ENCODE data around the gene FICD.

The FICD gene

DNA sequence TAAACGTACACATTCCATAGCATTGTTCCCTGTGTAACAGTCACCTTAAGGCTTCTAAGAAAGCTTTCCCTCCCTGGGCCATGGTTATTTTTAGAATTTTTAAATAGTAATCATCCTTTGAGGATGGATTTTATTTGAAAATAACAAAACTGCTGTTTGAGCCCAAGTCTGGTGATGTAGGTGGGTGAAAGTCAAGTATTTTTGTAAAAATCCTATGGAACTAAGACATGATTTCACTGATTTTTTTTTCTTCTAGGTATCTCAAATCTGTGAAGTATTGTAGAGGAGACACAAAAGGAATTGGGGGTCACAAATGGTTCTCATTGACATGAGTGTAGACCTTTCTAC lies 48.7 kb downstream of the FICD start:
- H3K9ac ChIP-seq, result no peak overlapping the region; the same call in 1 of the 2 replicates
- no peak for TF ChIP-seq Cebpa-rat (IDR thresholded peaks at IDR 0.05)
- no peak overlapping the region for H3K27ac ChIP-seq
- H3K9me3 ChIP-seq, result no peaks in the 10 kb centered on the region
- H4K20me1 ChIP-seq, result peaks cover 35% of the 10 kb centered on the region
- H3K4me3 ChIP-seq, result peak overlapping the region; percentile 97; the same call in 1 of the 2 replicates
- H3K4me2 ChIP-seq, result peak overlapping the region; percentile 98
- H3K27me3 ChIP-seq, result no peaks in the 10 kb centered on the region
- H3K4me1 ChIP-seq, result peaks cover 76% of the 10 kb centered on the region
- peaks cover 44% of the 10 kb centered on the region for H3K36me3 ChIP-seq

DNA sequence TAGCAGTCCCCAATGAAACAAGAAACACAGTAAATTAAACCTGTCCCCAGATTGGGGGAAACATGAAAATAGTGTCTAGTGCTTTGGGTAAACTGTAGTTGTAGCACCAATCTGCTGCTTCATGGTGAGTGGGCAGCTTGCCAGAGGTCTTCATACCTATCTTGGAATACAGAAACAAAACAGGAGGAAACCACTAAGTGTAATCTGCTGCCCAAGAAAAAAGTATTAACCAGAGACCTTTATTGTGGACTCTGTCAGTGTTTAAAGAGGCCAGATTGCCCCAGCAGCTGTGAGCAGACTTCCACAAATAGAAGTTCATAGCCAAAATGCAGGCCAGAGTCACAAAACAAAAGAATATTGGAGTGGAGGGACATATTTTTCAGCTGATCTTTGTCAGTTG lies 49.6 kb downstream of the FICD start:
- Histone ChIP-seq H3K4me2 (peak overlapping the region; percentile 76), H3K36me3 (peaks cover 43% of the 10 kb centered on the region), H3K9me3 (no peaks in the 10 kb centered on the region), H3K4me3 (no peak overlapping the region), H4K20me1 (peaks cover 26% of the 10 kb centered on the region), H3K27me3 (no peaks in the 10 kb centered on the region), H3K27ac (peak overlapping the region; percentile 59; the same call in 1 of the 2 replicates), H3K4me1 (peaks cover 76% of the 10 kb centered on the region), H3K9ac (peak overlapping the region; percentile 22; the same call in 1 of the 2 replicates)
- no peak for TF ChIP-seq Cebpa-rat (IDR thresholded peaks at IDR 0.05)

DNA sequence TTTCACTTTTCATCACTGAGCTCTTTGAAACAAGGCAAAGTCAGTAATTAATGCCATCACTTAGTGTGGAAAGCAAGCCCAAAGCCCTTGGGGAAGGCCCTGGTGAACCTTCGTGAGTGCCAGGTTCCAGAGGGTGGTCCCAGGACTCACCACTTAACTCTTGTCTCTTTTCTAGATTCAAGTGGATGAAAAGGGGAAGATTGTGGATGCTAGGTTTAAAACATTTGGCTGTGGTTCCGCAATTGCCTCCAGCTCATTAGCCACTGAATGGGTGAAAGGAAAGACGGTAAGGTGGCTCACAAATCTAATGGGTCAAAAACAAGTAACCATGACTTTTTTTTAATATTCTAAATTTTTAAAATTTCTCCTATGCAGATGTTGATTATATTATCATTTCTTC lies 50.1 kb downstream of the FICD start:
- H3K36me3 ChIP-seq, result peaks cover 47% of the 10 kb centered on the region
- no peak overlapping the region for H3K4me3 ChIP-seq
- H3K27ac ChIP-seq, result peak overlapping the region; percentile 59; the same call in 1 of the 2 replicates
- peaks cover 21% of the 10 kb centered on the region for H4K20me1 ChIP-seq
- H3K27me3 ChIP-seq, result no peaks in the 10 kb centered on the region
- peak overlapping the region; percentile 76 for H3K4me2 ChIP-seq
- H3K4me1 ChIP-seq, result peaks cover 76% of the 10 kb centered on the region
- peak overlapping the region; percentile 22; the same call in 1 of the 2 replicates for H3K9ac ChIP-seq
- no peak for TF ChIP-seq Cebpa-rat (IDR thresholded peaks at IDR 0.05)
- H3K9me3 ChIP-seq, result no peaks in the 10 kb centered on the region

DNA sequence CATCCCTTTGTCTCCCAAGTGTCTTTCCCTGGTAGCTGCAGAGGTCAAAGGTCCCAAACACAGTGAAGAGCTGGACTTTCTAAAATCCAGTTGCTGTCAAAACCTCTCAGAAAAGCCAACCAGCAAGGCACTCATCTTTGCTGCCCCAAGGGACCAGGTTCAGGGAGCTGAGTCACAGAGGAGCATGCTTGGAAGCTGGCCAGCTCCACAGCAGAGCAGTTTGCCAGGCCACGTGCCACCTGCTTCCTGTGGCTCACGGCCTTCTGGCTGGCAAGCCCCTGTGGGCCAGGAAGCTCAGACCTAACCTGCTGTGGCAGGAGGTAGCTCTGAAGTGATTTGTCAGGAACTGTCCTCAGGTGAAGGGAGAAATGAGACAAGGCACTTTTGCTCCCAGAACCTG lies 50.9 kb downstream of the FICD start:
- Histone ChIP-seq H3K4me3 (no peak overlapping the region), H3K9me3 (no peaks in the 10 kb centered on the region), H4K20me1 (peaks cover 15% of the 10 kb centered on the region; the same call in 1 of the 2 replicates), H3K36me3 (peaks cover 47% of the 10 kb centered on the region), H3K4me1 (peaks cover 84% of the 10 kb centered on the region), H3K4me2 (peak overlapping the region; percentile 76), H3K27me3 (no peaks in the 10 kb centered on the region), H3K9ac (peak overlapping the region; percentile 40; the same call in 1 of the 2 replicates), H3K27ac (peak overlapping the region; percentile 59)
- TF ChIP-seq Cebpa-rat (IDR thresholded peaks at IDR 0.05), result no peak

DNA sequence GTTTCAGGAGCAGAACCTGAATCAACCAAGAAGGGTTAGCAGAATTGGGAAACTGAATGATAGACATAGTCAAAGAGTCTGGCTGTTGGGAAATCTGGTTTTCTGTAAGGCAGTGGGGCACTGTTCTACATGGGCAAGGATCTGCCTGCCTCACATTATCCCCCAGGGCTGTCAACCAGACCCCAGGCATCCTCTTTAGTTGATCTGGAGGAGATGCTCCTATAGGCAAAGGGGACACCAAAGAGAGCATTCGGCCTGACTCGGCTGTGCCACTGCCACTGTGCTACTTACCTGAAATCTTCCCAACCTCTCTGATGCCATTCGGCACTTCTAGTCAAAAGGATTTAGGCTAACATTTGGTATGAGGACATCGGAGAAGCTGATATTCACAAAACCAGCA lies 51.4 kb downstream of the FICD start:
- Histone ChIP-seq H3K36me3 (peaks cover 47% of the 10 kb centered on the region), H3K9me3 (no peaks in the 10 kb centered on the region), H3K4me2 (peak overlapping the region; percentile 76), H3K27ac (peak overlapping the region; percentile 59), H4K20me1 (peaks cover 15% of the 10 kb centered on the region; the same call in 1 of the 2 replicates), H3K27me3 (no peaks in the 10 kb centered on the region), H3K9ac (peak overlapping the region; percentile 40; the same call in 1 of the 2 replicates), H3K4me1 (peaks cover 88% of the 10 kb centered on the region), H3K4me3 (no peak overlapping the region)
- no peak for TF ChIP-seq Cebpa-rat (IDR thresholded peaks at IDR 0.05)

DNA sequence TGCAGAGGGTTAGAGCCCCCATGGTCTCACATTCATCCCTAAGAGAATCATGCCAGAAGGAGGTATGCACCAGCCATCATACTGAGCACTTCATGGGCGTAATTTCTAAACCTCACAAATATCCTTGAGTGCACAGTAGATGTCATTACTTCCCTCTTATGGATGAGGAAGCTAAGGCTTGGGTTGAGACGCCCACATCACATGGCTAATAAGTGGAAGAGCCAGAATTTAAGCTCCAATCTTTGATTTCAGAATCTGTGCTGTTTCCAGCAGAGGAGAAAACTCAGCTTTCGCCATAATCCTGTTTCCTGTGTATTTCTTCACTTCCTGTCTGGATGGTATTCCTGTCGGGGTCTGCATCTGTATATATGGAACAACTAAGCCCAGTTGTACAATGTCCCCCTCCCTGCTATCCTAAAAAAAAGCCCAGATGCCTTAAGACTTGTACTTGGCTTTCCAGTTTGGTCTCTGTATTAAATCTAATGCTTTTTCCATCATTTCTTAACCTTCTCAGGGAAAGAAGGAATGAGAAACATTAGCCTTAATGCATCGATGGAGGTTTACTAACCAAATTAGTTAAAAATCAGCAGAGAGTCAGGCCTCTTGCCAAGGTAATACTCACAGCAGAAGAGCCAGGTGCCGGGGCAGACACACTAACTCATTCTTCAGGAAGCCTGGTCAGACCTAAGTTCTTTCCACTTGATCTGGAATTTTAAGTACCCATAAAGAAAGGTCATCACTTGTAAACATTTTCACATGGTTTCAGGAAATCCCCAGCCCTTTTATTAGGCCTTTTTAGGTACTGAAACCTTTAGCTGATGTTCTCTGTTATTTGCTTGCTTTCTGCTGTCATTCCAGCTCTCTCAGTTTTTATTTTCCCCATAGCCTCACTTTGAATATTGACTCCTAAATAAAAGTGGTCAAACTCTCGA lies 52.6 kb downstream of the FICD start:
- Histone ChIP-seq H3K36me3 (peaks cover 47% of the 10 kb centered on the region), H4K20me1 (peaks cover 15% of the 10 kb centered on the region; the same call in 1 of the 2 replicates), H3K9me3 (no peaks in the 10 kb centered on the region), H3K27me3 (no peaks in the 10 kb centered on the region), H3K4me3 (no peak overlapping the region), H3K4me1 (peaks cover 86% of the 10 kb centered on the region), H3K4me2 (peak overlapping the region; percentile 76), H3K9ac (no peak overlapping the region), H3K27ac (peak overlapping the region; percentile 59)
- no peak for TF ChIP-seq Cebpa-rat (IDR thresholded peaks at IDR 0.05)

DNA sequence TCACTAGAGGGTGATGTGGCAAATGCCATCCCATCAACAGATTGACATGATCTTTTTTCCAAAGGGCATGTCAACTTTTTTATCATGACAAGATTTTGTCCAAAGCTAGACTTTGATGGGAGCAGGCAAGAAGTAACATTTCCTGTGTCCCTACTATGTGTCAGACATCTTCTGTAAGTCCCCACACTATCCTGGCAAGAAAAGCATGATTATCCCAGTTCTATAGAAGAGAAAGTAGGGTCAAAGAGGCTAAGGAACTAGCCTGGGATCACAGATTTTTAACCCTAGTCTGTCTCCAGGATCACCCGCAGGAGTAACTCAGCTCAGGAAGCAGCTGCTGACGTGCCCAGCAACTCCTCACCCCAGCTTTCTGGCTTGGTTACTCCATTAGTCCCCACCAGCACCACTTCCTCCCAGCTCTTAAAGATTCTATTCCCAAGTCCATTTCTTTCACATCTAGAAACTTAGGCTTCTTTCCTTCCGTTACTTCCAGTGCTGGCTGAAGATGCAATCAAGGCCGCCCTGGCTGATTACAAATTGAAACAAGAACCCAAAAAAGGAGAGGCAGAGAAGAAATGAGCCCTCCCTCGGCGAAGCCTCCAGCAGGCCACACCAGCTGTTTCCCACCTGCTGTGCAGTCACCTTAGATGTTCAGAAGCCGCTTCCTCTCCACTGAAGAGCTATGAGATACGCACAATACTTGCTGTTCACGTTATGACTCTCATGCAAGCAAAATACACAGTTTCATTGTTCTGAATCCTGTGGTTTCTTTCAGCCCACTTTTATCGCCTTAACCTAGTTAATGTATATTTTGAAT lies 53.5 kb downstream of the FICD start:
- no peaks in the 10 kb centered on the region for H3K27me3 ChIP-seq
- peak overlapping the region; percentile 42; the same call in 1 of the 2 replicates for H3K9ac ChIP-seq
- peaks cover 90% of the 10 kb centered on the region for H3K4me1 ChIP-seq
- peak overlapping the region; percentile 76 for H3K4me2 ChIP-seq
- no peaks in the 10 kb centered on the region for H3K9me3 ChIP-seq
- TF ChIP-seq Cebpa-rat (IDR thresholded peaks at IDR 0.05), result no peak
- no peak overlapping the region; the same call in 1 of the 2 replicates for H3K4me3 ChIP-seq
- H3K36me3 ChIP-seq, result peaks cover 47% of the 10 kb centered on the region
- peaks cover 15% of the 10 kb centered on the region; the same call in 1 of the 2 replicates for H4K20me1 ChIP-seq
- peak overlapping the region; percentile 44; the same call in 1 of the 2 replicates for H3K27ac ChIP-seq
